Fibroblast of lung (primary cell): ENCODE data around the gene PTPRE.

ENCODE experiments used
- CTCF ChIP-seq, 2 donors: IDR thresholded peaks in 1 of 2; conservative IDR thresholded peaks in 1 of 2; 1 replicate in 1 of 2; 2 replicates in 1 of 2; pipeline ENCODE4 v1.5.1; 2011 to 2012; ENCODE audit warnings: low read length in 2 of 2, control low read depth in 1 of 2, inconsistent platforms in 1 of 2, low read depth in 1 of 2, mild to moderate bottlenecking in 1 of 2
- EZH2 ChIP-seq: IDR thresholded peaks from 2 replicates; pipeline ENCODE4 v1.5.1; 2012; ENCODE audit warnings: low read length, control low read depth, mild to moderate bottlenecking; ENCODE audit errors: missing control alignments

- TF ChIP-seq CTCF (conservative IDR thresholded peaks at IDR 0.05 in 1 of 2, IDR thresholded peaks at IDR 0.05 in 1 of 2; ENCODE audit: low read depth in 1 of 2, low read length in 2 of 2) (no peak), EZH2 (no peak)
Measured at GRCh38 chr10:127892743-127893142, 14.2 kb upstream of the PTPRE start, which contains the start of gene CLRN3.
